ENCODE measurements around the gene BARHL1.
A peak's percentile ranks its signal among the peaks of the same experiment; 100 is the strongest.

Gene BARHL1

DNA sequence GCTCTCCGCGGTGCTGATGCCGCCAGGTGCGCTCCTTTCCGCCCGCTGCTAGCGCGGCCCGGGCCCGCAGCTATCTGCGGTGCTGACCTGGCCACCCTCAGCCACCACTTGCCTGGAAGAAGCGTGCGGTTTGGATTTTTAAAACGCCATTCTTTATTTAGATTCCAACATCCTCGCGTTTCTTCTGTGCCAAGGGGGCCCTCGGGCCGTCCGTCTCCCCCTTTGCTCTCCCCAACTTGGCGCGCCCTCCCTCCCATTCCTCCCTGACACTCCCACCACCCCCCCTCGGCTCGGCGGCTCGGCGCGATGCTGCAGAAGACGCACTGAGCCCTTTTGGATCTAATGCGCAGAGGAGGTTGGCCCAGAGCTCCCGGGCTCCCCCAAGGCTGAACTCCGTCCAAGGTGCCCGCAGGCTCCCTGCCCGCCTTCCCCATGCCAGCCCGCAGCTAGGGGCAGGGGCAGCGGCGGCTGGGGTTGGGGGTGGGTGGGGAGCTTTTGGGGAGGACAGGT, at the start of gene BARHL1:
Gene BARHL1, plus strand, starts transcription at position 331 of the 510 bp plus-strand sequence. CDS start 192 bp downstream, outside the sequence.
- Histone ChIP-seq H3K4me3 (peak within 1 kb of the TSS; percentile 54), H3K27ac (no peak within 1 kb of the TSS)
- no peak for DNase-seq (ENCODE audit: low spot score)
- TF ChIP-seq, protein P1, sequence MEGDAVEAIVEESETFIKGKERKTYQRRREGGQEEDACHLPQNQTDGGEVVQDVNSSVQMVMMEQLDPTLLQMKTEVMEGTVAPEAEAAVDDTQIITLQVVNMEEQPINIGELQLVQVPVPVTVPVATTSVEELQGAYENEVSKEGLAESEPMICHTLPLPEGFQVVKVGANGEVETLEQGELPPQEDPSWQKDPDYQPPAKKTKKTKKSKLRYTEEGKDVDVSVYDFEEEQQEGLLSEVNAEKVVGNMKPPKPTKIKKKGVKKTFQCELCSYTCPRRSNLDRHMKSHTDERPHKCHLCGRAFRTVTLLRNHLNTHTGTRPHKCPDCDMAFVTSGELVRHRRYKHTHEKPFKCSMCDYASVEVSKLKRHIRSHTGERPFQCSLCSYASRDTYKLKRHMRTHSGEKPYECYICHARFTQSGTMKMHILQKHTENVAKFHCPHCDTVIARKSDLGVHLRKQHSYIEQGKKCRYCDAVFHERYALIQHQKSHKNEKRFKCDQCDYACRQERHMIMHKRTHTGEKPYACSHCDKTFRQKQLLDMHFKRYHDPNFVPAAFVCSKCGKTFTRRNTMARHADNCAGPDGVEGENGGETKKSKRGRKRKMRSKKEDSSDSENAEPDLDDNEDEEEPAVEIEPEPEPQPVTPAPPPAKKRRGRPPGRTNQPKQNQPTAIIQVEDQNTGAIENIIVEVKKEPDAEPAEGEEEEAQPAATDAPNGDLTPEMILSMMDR (IDR thresholded peaks at IDR 0.05): no peak

DNA sequence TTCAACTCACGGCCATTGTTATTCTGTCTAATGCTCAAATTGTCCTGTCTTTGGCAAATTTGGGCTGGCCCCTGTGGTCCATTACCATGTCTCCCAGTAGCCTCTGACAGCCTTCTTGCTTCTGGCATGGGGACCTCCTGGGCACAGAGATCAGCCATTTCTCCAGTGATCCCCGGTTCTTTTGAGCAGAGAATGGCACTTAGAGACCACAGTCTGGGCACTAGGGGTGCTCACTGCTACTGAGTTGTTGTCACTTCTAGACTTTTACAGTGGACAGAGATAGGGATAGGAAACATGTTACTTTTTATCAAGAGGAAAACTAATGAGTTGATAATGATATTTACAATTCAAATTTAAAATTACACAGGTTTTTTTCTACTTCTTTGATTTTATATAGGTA, 47.6 kb upstream of the BARHL1 start:
- H3K27ac ChIP-seq: no peak overlapping the region
- no peak for DNase-seq (ENCODE audit: low spot score)
- H3K4me3 ChIP-seq: no peak overlapping the region
- TF ChIP-seq, protein P1 (IDR thresholded peaks at IDR 0.05): no peak

DNA sequence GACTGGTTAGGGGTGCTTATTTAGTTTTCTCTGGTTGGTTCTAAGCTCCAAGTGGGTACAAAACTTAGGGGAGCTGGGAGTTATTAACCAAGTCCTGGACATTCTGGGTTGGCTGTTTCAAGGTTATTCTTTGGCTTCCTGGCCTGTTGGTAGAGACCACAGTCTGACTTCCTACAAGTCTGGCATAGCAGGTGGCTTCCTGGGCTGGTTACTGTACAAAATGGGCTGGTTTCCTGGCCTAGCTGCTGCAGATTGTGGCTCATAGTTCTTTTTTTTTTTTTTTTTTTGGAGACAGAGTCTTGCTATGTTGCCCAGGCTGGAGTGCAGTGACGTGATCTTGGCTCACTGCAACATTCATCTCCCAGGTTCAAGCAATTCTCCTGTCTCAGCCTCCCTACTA, 46.3 kb upstream of the BARHL1 start:
- no peak overlapping the region for H3K27ac ChIP-seq
- H3K4me3 ChIP-seq: no peak overlapping the region
- TF ChIP-seq, protein P1 (IDR thresholded peaks at IDR 0.05): no peak
- no peak for DNase-seq (ENCODE audit: low spot score)

DNA sequence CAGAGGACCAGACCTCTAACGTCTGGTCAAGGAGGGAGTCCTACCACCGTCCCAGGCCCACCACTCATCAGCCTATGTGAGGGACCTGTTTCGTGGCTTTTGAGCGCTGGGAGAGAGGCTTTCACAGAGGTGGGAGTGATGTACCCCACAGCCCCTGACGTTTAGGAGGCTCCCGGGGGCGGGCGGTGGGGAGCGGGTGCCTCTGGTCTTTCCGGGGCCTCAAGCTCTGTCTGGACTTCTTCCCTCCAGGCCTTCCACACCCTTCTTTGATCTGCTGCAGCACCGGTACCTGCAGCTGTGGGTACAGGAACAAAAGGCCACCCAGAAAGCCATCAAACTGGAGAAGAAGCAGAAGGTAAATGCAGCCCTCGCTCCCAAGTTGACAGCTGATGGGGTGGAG, 45.1 kb upstream of the BARHL1 start:
- Histone ChIP-seq H3K4me3 (no peak overlapping the region), H3K27ac (no peak overlapping the region)
- no peak for DNase-seq (ENCODE audit: low spot score)
- TF ChIP-seq, protein P1 (IDR thresholded peaks at IDR 0.05): no peak

DNA sequence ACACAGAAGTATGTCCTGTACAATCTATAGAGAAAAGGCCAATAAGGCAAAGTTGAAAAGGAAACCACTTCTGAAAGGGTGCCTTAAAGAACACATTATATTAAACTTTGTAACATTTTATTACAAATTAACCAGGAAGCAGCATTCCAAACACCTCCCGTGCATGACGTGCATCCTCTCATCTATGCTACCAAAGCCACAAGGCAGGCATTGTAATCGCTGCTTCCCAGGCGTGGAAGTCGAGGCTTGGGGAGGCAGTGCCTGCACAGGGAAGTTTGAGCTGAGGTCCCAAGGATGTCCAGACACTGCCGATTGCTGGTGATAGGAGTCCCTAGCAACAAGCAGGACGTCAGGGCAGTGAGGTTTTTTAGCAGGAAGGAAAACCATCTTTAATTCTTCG, 44.3 kb upstream of the BARHL1 start:
- no peak for DNase-seq (ENCODE audit: low spot score)
- TF ChIP-seq, protein P1 (IDR thresholded peaks at IDR 0.05): no peak
- H3K27ac ChIP-seq: no peak overlapping the region
- H3K4me3 ChIP-seq: no peak overlapping the region

DNA sequence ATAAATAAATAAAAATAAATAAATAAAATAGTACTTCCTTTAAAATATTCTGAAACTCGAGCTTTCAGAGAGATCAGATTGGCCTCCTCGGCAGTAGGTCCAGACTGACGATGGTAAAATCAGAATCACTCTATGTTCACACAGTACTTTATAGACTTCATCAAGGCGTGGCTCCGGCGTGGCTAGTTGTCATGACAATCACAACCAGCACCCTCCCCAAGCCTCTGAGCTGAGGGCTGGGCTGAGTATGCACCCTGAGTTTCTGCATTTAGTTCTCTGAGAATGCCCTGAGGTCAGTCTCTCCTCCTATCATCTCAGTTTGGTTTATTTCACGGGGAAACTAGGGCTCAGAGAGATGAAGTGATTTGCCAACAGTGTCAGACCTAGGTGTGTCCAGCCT, 43.3 kb upstream of the BARHL1 start:
- Histone ChIP-seq H3K27ac (no peak overlapping the region), H3K4me3 (no peak overlapping the region)
- TF ChIP-seq, protein P1 (IDR thresholded peaks at IDR 0.05): no peak
- DNase-seq (ENCODE audit: low spot score): no peak

DNA sequence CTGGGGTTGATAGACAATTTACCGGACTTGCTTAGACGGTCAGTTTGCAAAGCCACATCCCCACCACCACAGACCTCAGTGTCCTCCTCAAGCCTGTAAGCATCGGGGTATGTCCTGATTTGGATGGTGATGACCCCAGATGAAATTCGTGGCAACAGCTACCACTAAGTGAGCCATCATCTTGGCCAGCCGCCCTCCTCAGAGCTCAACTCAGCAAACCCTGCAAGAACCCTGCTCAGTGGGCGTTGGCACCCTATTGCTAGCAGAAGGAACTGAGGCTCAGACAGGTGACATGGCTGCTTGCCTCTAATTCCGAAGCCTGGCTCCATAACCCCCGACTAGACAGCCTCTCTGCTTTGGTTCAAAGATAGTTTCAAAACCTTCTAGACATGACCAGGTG, 41.4 kb upstream of the BARHL1 start:
- H3K4me3 ChIP-seq: no peak overlapping the region
- TF ChIP-seq, protein P1 (IDR thresholded peaks at IDR 0.05): no peak
- no peak for DNase-seq (ENCODE audit: low spot score)
- no peak overlapping the region for H3K27ac ChIP-seq

Measured in coronary artery (tissue), 2 donors.